HEK293 (cell line): ENCODE data around the gene MSI2.

ENCODE experiments used
- CTCF ChIA-PET: fragments of 350-600 bp; formaldehyde crosslinking; extraction: SDS; loops from one replicate; lab custom pipeline; 2021; ENCODE audit warnings: antibody characterized with exemption; lab: Yijun Ruan, JAX
- POLR2A ChIA-PET: fragments of 300-600 bp; formaldehyde crosslinking; extraction: SDS; loops from one replicate; lab custom pipeline; 2020; ENCODE audit warnings: antibody characterized with exemption, inconsistent platforms; lab: Yijun Ruan, JAX
- H3K27ac ChIP-seq: fragments of 200-500 bp; sonication (Bioruptor generic); 2 replicates; pipeline ENCODE4 v1.5.1; 2014; ENCODE audit warnings: low read depth, low read length, control low read depth, inconsistent platforms; ENCODE audit errors: extremely low read depth
- H3K36me3 ChIP-seq, 2 experiments: fragments of 200-500 bp in 1 of 2; sonication (Bioruptor generic) in 1 of 2; 1 replicate in 1 of 2; 2 replicates in 1 of 2; pipeline ENCODE4 v1.5.1; 2014 to 2017; ENCODE audit warnings: inconsistent platforms in 2 of 2, low read length in 2 of 2; ENCODE audit not compliant: control insufficient read depth in 2 of 2, insufficient read depth in 1 of 2
- H3K4me1 ChIP-seq: fragments of 200-500 bp; sonication (Bioruptor generic); 2 replicates; pipeline ENCODE4 v1.5.1; 2014; ENCODE audit warnings: mild to moderate bottlenecking, low read length, inconsistent platforms; ENCODE audit not compliant: control insufficient read depth, insufficient read depth
- H3K4me3 ChIP-seq: 2 replicates; pipeline ENCODE4 v1.5.1; 2011; ENCODE audit warnings: low read depth, mild to moderate bottlenecking, control low read depth, low read length, moderate library complexity
- H3K9me3 ChIP-seq: fragments of 200-500 bp; sonication (Bioruptor generic); 2 replicates; pipeline ENCODE4 v1.5.1; 2014; ENCODE audit warnings: low read depth, low read length, inconsistent platforms; ENCODE audit not compliant: control insufficient read depth, insufficient read depth
- EGR2 ChIP-seq: fragments of 450-650 bp; formaldehyde crosslinking; IDR thresholded peaks from 2 replicates; pipeline ENCODE4 v1.5.1; 2016; ENCODE audit warnings: low read depth, missing biosample characterization, missing genetic modification characterization
- ELK4 ChIP-seq: IDR thresholded peaks from 2 replicates; pipeline ENCODE4 v1.6.1; 2011; ENCODE audit warnings: mild to moderate bottlenecking, low read depth, low read length, borderline replicate concordance
- GLIS1 ChIP-seq: fragments of 450-650 bp; formaldehyde crosslinking; IDR thresholded peaks from 2 replicates; pipeline ENCODE4 v1.5.1; 2016; ENCODE audit warnings: missing biosample characterization, missing genetic modification characterization
- HIC1 ChIP-seq: fragments of 450-650 bp; formaldehyde crosslinking; IDR thresholded peaks from 2 replicates; pipeline ENCODE4 v1.5.1; 2016; ENCODE audit warnings: missing biosample characterization, missing genetic modification characterization
- KLF10 ChIP-seq: fragments of 450-650 bp; IDR thresholded peaks from 2 replicates; pipeline ENCODE4 v1.5.1; 2018; ENCODE audit warnings: missing biosample characterization, mild to moderate bottlenecking, missing genetic modification characterization
- ZEB2 ChIP-seq: fragments of 450-650 bp; formaldehyde crosslinking; IDR thresholded peaks from 2 replicates; pipeline ENCODE4 v1.5.1; 2016; ENCODE audit warnings: missing biosample characterization, missing genetic modification characterization
- ZFP3 ChIP-seq: fragments of 450-650 bp; formaldehyde crosslinking; IDR thresholded peaks from 2 replicates; pipeline ENCODE4 v1.5.1; 2016; ENCODE audit warnings: low read depth, missing biosample characterization, missing genetic modification characterization
- ZNF37A ChIP-seq: fragments of 450-650 bp; IDR thresholded peaks from 2 replicates; pipeline ENCODE4 v1.5.1; 2018; ENCODE audit warnings: missing biosample characterization, missing genetic modification characterization
- ZNF398 ChIP-seq: fragments of 450-650 bp; formaldehyde crosslinking; IDR thresholded peaks from 2 replicates; pipeline ENCODE4 v1.5.1; 2017; ENCODE audit warnings: missing biosample characterization, missing genetic modification characterization
- ZNF555 ChIP-seq: fragments of 450-650 bp; formaldehyde crosslinking; conservative IDR thresholded peaks from 2 replicates; pipeline ENCODE4 v1.5.1; 2017; ENCODE audit warnings: missing biosample characterization, mild to moderate bottlenecking, missing genetic modification characterization, inconsistent platforms
- ZNF580 ChIP-seq: fragments of 450-650 bp; formaldehyde crosslinking; IDR thresholded peaks from 2 replicates; pipeline ENCODE4 v1.5.1; 2016; ENCODE audit warnings: missing biosample characterization, missing genetic modification characterization
- ZNF621 ChIP-seq: fragments of 450-650 bp; formaldehyde crosslinking; IDR thresholded peaks from 2 replicates; pipeline ENCODE4 v1.5.1; 2017; ENCODE audit warnings: missing biosample characterization, missing genetic modification characterization
- ZNF626 ChIP-seq: fragments of 450-650 bp; sonication (Bioruptor Pico); formaldehyde crosslinking; IDR thresholded peaks from 2 replicates; pipeline ENCODE4 v1.5.1; 2018; ENCODE audit warnings: missing biosample characterization, missing genetic modification characterization, inconsistent platforms
- ZNF629 ChIP-seq: fragments of 450-650 bp; formaldehyde crosslinking; IDR thresholded peaks from 2 replicates; pipeline ENCODE4 v1.5.1; 2017; ENCODE audit warnings: missing biosample characterization, missing genetic modification characterization
- ZNF677 ChIP-seq: fragments of 450-650 bp; IDR thresholded peaks from 2 replicates; pipeline ENCODE4 v1.5.0; 2018; ENCODE audit warnings: missing biosample characterization, mild to moderate bottlenecking, missing genetic modification characterization, moderate library complexity
- ZSCAN18 ChIP-seq: fragments of 450-650 bp; formaldehyde crosslinking; IDR thresholded peaks from 2 replicates; pipeline ENCODE4 v1.5.1; 2016; ENCODE audit warnings: missing biosample characterization, missing genetic modification characterization
- ZSCAN30 ChIP-seq: fragments of 450-650 bp; IDR thresholded peaks from 2 replicates; pipeline ENCODE4 v1.5.1; 2018; ENCODE audit warnings: missing biosample characterization, mild to moderate bottlenecking, missing genetic modification characterization, moderate library complexity

The MSI2 gene

GRCh38 chr17:57332501-57332900 is 76.2 kb downstream of the MSI2 start:
- ChIA-PET CTCF (interaction anchor here (0.7 kb wide), 2 partner anchors 217 to 479 kb away, joined by 3 to 4 read pairs; no protein-coding TSS in a partner anchor), POLR2A (no interaction called here)
- H3K27ac ChIP-seq = no peak overlapping the region
- no peaks in the 10 kb centered on the region; a peak in 1 of 3 replicates for H3K36me3 ChIP-seq
- H3K9me3 ChIP-seq = no peaks in the 10 kb centered on the region
- H3K4me1 ChIP-seq = peaks cover 4% of the 10 kb centered on the region; the same call in 1 of the 2 replicates
- no peak overlapping the region for H3K4me3 ChIP-seq
- no peak for TF ChIP-seq KLF10

GRCh38 chr17:57335195-57335792 is 79.0 kb downstream of the MSI2 start:
- ChIA-PET POLR2A (interaction anchor here (0.6 kb wide), 1 partner anchor 30 kb away, joined by 12 read pairs; no protein-coding TSS in a partner anchor), CTCF (no interaction called here)
- peaks cover 0 to 8% of the 10 kb centered on the region in 2 experiments; a peak in 2 of 3 replicates for H3K36me3 ChIP-seq
- no peaks in the 10 kb centered on the region for H3K9me3 ChIP-seq
- H3K4me1 ChIP-seq = no peaks in the 10 kb centered on the region
- TF ChIP-seq ZNF629 (tag by site-specific recombination) (no peak), ZSCAN18 (tag by site-specific recombination) (no peak), ZEB2 (tag by site-specific recombination) (no peak), ZSCAN30 (tag by site-specific recombination) (no peak), HIC1 (no peak), ZNF626 (tag by site-specific recombination) (no peak), EGR2 (tag by site-specific recombination) (no peak), ZNF621 (tag by site-specific recombination) (no peak), ZNF555 (no peak), ZNF580 (tag by site-specific recombination) (no peak), ZFP3 (tag by site-specific recombination) (no peak), ELK4 (no peak), ZNF398 (tag by site-specific recombination) (no peak), ZNF677 (tag by site-specific recombination) (no peak), GLIS1 (tag by site-specific recombination) (no peak), ZNF37A (tag by site-specific recombination) (no peak)
- H3K27ac ChIP-seq = no peak overlapping the region
- H3K4me3 ChIP-seq = no peak overlapping the region
